DOHH2 (cell line): ENCODE results near the gene OSBPL1A.

Source experiments
- H3F3A ChIP-seq: fragments of 200-600 bp; sonication (generic), shearing (Covaris generic); 2 replicates; pipeline ENCODE4 v1.6.0; 2016; ENCODE audit warnings: antibody characterized with exemption, mild to moderate bottlenecking; ENCODE audit not compliant: control insufficient read depth, insufficient read depth
- H3K27ac ChIP-seq: fragments of 200-600 bp; sonication (generic); 2 replicates; pipeline ENCODE4 v1.5.1; 2014; ENCODE audit warnings: low read depth, mild to moderate bottlenecking, low read length, moderate library complexity
- H3K27me3 ChIP-seq: fragments of 200-600 bp; sonication (generic); 2 replicates; pipeline ENCODE4 v1.6.1; 2014; ENCODE audit warnings: mild to moderate bottlenecking, low read length, mixed read lengths; ENCODE audit not compliant: control insufficient read depth
- H3K36me3 ChIP-seq: fragments of 200-600 bp; sonication (generic); 2 replicates; pipeline ENCODE4 v1.6.1; 2014; ENCODE audit warnings: mild to moderate bottlenecking, low read length, moderate library complexity, mixed read lengths; ENCODE audit not compliant: control insufficient read depth
- H3K4me1 ChIP-seq: fragments of 200-600 bp; sonication (generic); 2 replicates; pipeline ENCODE4 v1.6.1; 2014; ENCODE audit warnings: mild to moderate bottlenecking, low read length, mixed read lengths; ENCODE audit not compliant: control insufficient read depth
- H3K4me2 ChIP-seq: fragments of 200-600 bp; sonication (generic); 2 replicates; pipeline ENCODE4 v1.6.0; 2014; ENCODE audit warnings: mild to moderate bottlenecking, low read length, moderate library complexity
- H3K4me3 ChIP-seq: fragments of 200-600 bp; sonication (generic); 2 replicates; pipeline ENCODE4 v1.5.1; 2014; ENCODE audit warnings: mild to moderate bottlenecking, low read length, mixed read lengths
- H3K79me2 ChIP-seq: fragments of 200-600 bp; sonication (generic); 2 replicates; pipeline ENCODE4 v1.6.1; 2014; ENCODE audit warnings: mild to moderate bottlenecking, low read length, mixed read lengths; ENCODE audit not compliant: control insufficient read depth
- H3K9me2 ChIP-seq: fragments of 200-600 bp; sonication (generic); replicated peaks from 2 replicates; pipeline ENCODE4 v1.6.1; 2014; ENCODE audit warnings: mild to moderate bottlenecking, low read length, mixed read lengths; ENCODE audit not compliant: control insufficient read depth
- H3K9me3 ChIP-seq: fragments of 200-600 bp; sonication (generic); 2 replicates; pipeline ENCODE4 v1.6.1; 2014; ENCODE audit warnings: antibody characterized with exemption, low read length, mixed read lengths; ENCODE audit not compliant: control insufficient read depth, insufficient read depth
- H4K20me1 ChIP-seq: fragments of 200-600 bp; sonication (generic); 2 replicates; pipeline ENCODE4 v1.6.0; 2014; ENCODE audit warnings: low read depth, mild to moderate bottlenecking, antibody characterized with exemption, low read length, moderate library complexity; ENCODE audit not compliant: control insufficient read depth, insufficient read depth
- EZH2phosphoT487 ChIP-seq: fragments of 200-600 bp; sonication (generic); IDR thresholded peaks from 2 replicates; pipeline ENCODE4 v1.6.1; 2017; ENCODE audit warnings: borderline replicate concordance, mild to moderate bottlenecking, antibody characterized with exemption, low read length, moderate library complexity, mixed read lengths
- TF ChIP-seq, protein P1 (sequence below): fragments of 200-600 bp; sonication (generic); IDR thresholded peaks from one replicate; pipeline ENCODE4 v1.5.1; 2014; ENCODE audit warnings: antibody characterized with exemption, mild to moderate bottlenecking, low read depth, low read length; ENCODE audit not compliant: poor library complexity, severe bottlenecking

OSBPL1A gene

DNA sequence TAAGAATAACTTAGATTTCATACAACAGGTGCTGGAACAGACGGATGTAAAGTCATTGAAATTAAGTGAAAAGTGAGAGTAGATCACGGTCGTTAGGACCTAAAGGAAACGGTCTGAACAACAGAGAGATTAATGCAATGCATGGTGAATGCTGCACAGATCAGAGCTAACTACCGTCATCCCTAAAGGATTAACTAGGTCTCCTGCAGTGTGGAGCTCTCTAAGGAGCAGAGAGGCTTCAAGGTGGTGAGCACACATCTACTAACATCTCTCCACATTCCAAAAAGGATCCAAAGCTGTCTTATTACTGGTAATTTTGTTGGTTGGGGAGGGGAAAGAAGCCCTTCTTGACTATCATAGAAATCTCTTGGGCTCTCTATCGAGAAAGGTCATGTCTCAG, 183.5 kb downstream of the OSBPL1A start:
- Histone ChIP-seq H3K27me3 (0 out of 2 replicates have a peak, but pooled peaks cover 3% of the 10 kb centered on the region), H3K4me3 (no peak overlapping the region), H4K20me1 (no peaks in the 10 kb centered on the region), H3K9me2 (no peaks in the 10 kb centered on the region), H3K27ac (no peak overlapping the region), H3F3A (no peaks in the 10 kb centered on the region), H3K4me2 (no peak overlapping the region), H3K79me2 (no peaks in the 10 kb centered on the region), H3K36me3 (no peaks in the 10 kb centered on the region), H3K9me3 (no peaks in the 10 kb centered on the region), H3K4me1 (no peaks in the 10 kb centered on the region)
- no peak for TF ChIP-seq EZH2phosphoT487
- TF ChIP-seq, protein P1, sequence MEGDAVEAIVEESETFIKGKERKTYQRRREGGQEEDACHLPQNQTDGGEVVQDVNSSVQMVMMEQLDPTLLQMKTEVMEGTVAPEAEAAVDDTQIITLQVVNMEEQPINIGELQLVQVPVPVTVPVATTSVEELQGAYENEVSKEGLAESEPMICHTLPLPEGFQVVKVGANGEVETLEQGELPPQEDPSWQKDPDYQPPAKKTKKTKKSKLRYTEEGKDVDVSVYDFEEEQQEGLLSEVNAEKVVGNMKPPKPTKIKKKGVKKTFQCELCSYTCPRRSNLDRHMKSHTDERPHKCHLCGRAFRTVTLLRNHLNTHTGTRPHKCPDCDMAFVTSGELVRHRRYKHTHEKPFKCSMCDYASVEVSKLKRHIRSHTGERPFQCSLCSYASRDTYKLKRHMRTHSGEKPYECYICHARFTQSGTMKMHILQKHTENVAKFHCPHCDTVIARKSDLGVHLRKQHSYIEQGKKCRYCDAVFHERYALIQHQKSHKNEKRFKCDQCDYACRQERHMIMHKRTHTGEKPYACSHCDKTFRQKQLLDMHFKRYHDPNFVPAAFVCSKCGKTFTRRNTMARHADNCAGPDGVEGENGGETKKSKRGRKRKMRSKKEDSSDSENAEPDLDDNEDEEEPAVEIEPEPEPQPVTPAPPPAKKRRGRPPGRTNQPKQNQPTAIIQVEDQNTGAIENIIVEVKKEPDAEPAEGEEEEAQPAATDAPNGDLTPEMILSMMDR: no peak

DNA sequence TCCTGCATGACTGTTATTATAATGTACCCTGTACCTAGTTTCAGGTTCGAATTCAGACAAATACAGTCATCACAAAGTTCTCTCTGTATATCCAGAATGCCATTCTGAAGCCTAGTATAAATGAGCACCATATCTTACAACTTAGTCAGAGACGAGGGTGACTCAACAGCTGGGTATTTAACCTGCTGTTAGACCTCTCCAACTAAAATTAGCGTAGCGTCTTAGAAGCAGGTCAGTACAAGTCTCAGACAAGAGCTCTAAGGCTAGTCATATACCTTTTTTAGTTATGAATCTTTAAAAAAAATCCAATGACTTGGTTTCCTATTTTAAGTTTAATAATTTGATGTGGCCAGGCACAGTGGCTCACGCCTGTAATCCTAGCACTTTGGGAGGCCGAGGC, 184.7 kb downstream of the OSBPL1A start:
- no peak for TF ChIP-seq EZH2phosphoT487
- TF ChIP-seq, protein P1: no peak
- H3K9me3 ChIP-seq: no peaks in the 10 kb centered on the region
- no peaks in the 10 kb centered on the region for H3K79me2 ChIP-seq
- H4K20me1 ChIP-seq: no peaks in the 10 kb centered on the region
- peaks cover 7% of the 10 kb centered on the region; the same call in 1 of the 2 replicates for H3K27me3 ChIP-seq
- no peak overlapping the region for H3K27ac ChIP-seq
- H3K9me2 ChIP-seq: no peaks in the 10 kb centered on the region
- H3K4me3 ChIP-seq: no peak overlapping the region
- H3K4me1 ChIP-seq: no peaks in the 10 kb centered on the region
- H3K4me2 ChIP-seq: no peak overlapping the region
- H3K36me3 ChIP-seq: no peaks in the 10 kb centered on the region
- H3F3A ChIP-seq: no peaks in the 10 kb centered on the region

DNA sequence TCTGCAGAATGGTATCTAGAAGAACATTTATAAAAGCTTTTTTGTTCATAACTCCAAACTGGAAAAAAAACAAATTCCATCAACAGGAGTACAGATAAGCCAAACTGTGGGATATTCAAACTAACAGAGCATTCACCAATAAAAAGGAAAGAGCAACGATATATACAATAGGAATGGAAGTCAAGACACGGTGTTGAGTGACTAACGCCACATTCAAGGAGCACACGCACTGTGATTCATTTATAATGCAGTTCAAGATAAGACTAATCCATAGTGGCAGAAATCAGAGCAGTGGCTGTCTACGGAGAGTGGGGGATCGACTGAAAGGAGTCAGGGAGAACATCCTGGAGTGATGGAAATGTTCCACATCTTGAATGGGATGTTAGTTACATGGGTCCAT, 188.1 kb downstream of the OSBPL1A start:
- no peaks in the 10 kb centered on the region for H3K36me3 ChIP-seq
- H3K4me3 ChIP-seq: no peak overlapping the region
- no peak overlapping the region for H3K4me2 ChIP-seq
- H3K27me3 ChIP-seq: peaks cover 9% of the 10 kb centered on the region; the same call in 1 of the 2 replicates
- no peaks in the 10 kb centered on the region for H4K20me1 ChIP-seq
- no peaks in the 10 kb centered on the region for H3K4me1 ChIP-seq
- no peaks in the 10 kb centered on the region for H3F3A ChIP-seq
- no peaks in the 10 kb centered on the region for H3K79me2 ChIP-seq
- no peak for TF ChIP-seq EZH2phosphoT487
- TF ChIP-seq, protein P1: no peak
- H3K9me3 ChIP-seq: no peaks in the 10 kb centered on the region
- H3K9me2 ChIP-seq: no peaks in the 10 kb centered on the region
- H3K27ac ChIP-seq: no peak overlapping the region
